ENCODE data around the gene ADH7.

GRCh38 chr4:99402765-99403164 lies 32.4 kb downstream of the ADH7 start:
- TF ChIP-seq, protein P1, sequence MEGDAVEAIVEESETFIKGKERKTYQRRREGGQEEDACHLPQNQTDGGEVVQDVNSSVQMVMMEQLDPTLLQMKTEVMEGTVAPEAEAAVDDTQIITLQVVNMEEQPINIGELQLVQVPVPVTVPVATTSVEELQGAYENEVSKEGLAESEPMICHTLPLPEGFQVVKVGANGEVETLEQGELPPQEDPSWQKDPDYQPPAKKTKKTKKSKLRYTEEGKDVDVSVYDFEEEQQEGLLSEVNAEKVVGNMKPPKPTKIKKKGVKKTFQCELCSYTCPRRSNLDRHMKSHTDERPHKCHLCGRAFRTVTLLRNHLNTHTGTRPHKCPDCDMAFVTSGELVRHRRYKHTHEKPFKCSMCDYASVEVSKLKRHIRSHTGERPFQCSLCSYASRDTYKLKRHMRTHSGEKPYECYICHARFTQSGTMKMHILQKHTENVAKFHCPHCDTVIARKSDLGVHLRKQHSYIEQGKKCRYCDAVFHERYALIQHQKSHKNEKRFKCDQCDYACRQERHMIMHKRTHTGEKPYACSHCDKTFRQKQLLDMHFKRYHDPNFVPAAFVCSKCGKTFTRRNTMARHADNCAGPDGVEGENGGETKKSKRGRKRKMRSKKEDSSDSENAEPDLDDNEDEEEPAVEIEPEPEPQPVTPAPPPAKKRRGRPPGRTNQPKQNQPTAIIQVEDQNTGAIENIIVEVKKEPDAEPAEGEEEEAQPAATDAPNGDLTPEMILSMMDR (conservative IDR thresholded peaks at IDR 0.05; ENCODE audit: low read depth, low read length), result no peak
- TF ChIP-seq USF2 (IDR thresholded peaks at IDR 0.05; ENCODE audit: low read depth, low read length) (no peak), POLR2A (IDR thresholded peaks at IDR 0.05; ENCODE audit: low read depth, low read length) (no peak), RAD21 (IDR thresholded peaks at IDR 0.05; ENCODE audit: low read length) (no peak), NFE2L2 (IDR thresholded peaks at IDR 0.05; ENCODE audit: low read depth, low read length) (no peak), SMC3 (IDR thresholded peaks at IDR 0.05; ENCODE audit: low read depth, low read length) (no peak), FOS (IDR thresholded peaks at IDR 0.05; ENCODE audit: low read depth, low read length) (no peak), CEBPB (IDR thresholded peaks at IDR 0.05; ENCODE audit: low read depth, low read length) (no peak), ELK1 (IDR thresholded peaks at IDR 0.05; ENCODE audit: borderline replicate concordance, low read depth, low read length) (no peak)
